GM21390 (cell line): ENCODE data around the gene IAH1.
A peak's percentile ranks its signal among the peaks of the same experiment; 100 is the strongest.
"Not testable (repeated sequence)": the region's sequence is repeated elsewhere in the genome, so short reads cannot be mapped to it uniquely, and the experiment has no call there.

Experiments used
- ATAC-seq: cut with Tn5 transposase; IDR thresholded peaks from one replicate; pipeline ENCODE4 v1.9.1; 2021; ENCODE audit not compliant: unreplicated experiment

The IAH1 gene

DNA sequence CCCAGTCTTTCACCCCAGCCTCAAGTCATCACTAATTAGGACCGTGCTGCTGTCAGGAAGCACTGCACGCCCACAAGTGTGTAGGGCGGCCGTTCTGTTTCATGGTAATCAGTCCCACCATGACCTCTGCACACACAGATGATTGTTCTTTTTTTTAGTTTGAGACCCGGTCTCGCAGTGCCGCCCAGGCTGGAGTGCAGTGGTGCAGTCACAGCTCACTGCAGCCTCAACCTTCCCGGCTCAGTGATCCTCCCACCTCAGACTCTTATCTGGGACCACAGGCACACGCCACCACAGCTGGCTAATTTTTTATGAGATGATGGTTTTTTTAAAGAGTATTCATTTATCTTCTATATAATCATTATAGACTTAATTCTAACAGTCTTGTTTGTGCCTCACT, 1.8 kb upstream of the IAH1 start:
- ATAC-seq = no peak

DNA sequence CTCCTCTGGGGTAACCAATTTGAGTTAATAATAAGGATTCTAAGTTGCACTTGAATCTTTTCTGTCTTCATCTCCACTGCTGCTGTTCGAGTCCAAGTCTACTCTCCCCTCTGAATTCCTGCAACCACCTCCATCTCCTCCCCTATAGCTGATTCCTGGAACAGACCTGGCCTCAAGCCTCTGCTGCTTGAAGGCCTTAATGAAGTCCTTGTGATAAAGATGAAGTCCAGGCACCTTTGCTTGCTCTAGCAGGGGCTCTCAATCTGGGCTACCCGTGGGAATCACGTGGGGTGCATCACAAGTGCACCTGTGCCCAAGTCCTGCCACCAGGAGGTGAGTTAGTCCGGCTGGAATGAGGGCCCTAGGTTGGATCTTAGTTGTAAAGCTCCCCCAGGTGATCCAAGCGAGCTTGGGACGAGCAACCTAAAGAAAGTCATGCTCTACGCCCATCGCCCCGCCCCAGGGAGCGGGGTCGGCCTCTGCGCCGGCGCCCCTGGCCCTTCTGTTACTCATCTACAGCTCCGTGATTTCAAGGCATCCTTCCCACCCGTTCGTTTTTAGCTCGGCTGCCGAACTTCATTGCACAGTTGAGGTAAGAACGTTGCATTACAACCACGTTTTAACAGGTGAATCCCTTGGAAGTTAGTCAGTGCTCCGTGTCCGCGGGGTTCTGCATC, 905 bp upstream of the IAH1 start:
- ATAC-seq = peak; percentile 6

DNA sequence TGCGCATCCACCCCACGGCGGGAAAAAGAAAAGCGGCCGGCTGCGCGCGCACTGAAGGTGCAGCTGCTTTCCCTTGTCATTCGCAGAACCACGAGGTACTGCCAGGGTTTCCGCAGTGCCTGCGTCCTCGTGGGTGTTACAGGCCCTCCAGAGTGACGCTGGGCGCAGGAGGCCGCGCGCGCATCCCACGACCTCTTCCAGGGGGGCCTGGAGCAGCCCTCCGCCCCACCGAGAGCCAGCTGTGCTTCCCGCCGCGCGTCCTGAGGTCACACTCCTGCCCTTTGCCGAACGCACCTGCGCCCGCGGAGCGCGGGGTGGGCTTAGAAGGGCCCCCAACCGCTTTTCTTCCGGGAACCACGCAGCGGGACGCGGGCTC, 378 bp upstream of the IAH1 start:
- peak; percentile 20 for ATAC-seq

DNA sequence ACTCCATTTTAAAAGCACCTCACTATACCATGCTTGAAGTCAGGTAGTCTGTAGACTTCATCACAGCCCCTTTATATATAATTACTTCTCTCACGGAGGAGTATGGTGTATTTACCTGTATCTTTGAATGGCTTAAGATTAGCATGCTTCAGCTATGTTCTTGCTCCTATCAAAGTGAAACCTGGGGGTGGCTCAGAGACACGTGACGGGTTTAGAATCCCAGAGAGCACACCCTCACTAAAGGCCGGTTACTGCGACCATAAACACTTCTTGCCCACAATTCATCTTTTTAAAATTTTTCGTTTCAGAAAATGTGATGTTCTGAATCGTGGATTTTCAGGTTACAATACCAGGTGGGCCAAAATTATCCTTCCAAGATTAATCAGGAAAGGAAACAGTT, 3.6 kb downstream of the IAH1 start:
- ATAC-seq = no peak

DNA sequence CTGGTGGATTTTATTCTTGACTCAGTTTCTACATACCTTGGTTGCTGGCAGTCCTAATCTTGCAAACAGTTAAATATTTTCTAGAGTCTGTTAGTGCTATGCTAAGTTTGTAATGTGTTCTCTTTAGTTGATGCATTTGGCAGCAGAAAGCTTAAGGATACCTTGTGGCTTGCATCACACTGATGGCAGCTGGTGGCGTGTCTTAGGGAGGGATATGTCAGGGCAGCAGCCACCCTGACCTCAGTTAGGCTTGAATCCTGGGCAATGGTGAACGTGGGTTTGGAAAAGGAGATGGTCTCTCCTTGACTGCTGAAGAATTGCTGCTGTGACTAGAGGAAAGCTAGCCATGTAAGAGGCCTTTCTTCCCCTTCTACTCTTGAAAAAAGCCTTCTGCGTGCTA, 4.2 kb downstream of the IAH1 start:
- no peak for ATAC-seq

DNA sequence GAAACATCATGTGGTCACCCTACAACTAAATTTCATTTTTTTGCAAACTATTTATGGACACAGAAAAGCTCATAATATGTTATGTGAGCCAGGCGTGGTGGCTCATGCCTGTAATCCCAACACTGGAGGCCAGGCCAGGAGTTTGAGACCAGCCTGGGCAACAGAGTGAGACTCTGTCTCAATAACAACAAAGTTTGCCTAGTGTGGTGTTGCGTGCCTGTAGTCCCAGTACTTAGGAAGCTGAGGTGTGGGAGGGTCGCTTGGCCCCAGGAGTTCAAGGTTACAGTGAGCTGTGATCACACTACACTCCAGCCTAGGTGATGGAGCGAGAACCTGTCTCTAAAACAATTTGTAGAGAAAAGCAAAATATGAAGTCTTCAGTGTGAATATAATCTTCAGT, 5.8 kb downstream of the IAH1 start:
- ATAC-seq = no peak

DNA sequence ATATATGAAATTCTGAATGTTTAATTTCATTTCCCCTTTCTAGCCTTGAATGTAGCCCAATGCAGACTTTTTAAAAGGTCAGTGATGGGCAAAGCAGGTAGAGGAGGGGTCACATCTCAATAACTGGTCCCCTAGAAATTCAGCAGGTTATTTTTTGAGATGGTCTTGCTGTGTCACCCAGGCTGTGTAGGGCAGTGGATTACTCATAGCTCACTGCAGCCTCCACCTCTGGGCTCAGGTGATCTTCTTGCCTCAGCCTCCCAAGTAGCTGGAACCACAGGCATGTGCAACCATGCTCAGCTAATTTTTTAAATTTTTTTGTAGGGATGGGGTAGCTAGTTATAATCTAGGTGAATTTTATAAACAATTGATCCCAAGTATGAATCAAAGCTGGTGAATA, 8.8 kb downstream of the IAH1 start:
- no peak for ATAC-seq

DNA sequence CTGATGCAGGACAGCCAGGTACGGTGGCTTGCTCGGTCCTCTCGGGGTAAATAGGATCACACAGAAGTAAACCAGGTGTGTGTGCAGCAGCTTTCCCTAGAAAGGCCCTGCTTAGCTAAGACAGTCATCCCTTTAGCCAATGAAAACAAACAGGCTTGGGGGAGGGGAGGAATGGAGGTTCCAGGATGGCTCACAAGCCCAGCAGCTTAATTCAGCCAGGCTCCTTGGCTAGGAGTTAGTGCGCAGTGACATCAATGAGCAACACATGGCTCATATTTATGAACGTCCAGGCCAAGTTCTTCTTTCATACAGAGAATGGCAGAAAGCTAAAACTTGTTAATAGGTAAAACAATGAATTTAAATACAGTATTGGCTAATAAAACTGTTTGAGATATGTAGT, 10.2 kb downstream of the IAH1 start:
- ATAC-seq = no peak

DNA sequence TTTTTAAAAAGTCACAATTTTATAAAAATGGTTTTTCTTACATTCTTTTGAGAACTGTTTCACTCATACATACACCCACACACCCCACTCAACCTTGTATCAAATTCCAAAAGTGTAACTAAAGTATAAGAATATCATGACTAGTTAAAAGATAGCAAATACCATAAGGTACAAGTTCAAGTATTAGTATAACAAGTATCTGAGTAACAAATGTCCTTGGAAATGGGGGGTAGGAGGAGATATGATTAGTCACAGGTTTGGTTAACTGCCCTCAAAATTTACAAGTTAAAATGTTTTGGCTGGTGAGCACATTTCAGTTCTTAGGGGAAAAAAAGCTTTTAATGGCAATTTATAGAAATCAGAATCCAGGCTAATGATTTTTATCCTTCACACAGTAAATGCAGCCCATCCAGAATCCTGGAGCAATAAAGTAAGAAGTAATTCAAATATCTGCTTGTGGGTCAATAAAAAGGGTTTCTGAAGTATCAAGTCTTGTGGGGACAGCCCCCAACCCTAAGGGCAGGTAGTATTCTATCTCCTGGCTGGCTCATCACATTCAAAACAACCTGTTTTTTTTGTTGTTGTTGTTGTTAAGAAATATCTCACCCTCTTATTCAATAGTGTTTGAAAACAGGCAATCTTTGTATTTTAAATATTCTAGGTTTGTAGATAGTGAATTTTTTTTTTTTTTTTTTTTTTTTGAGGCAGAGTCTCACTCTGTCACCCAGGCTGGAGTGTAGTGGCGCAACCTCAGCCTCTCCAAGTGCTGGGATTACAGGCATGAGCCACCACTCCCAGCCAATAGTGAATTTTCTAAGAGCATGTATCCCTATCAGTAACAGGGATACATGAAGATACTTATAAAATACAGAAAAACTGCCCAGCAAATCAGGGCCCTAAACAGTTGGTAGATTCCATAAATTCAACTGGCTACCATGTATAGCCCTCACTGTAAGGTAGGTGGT, 14.5 kb downstream of the IAH1 start:
- no peak for ATAC-seq

DNA sequence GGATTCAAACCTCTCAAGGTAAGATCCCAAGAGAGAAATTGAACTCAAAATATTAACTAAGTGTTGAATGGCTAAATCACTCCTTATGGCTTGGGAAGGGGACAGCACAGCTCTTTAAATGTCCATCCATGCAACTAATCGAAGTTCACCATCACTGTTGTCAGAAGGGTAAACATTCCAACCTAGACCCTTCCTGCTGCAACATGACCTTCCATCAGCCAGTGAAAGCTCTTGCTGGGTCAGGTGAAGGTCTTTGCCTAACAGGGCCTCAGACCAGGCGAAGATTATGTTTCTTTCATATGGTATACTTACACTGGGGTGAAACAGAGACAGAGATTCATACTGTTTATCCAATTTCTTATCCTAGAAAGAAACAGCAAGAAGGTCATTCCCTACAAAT, 16.4 kb downstream of the IAH1 start:
- ATAC-seq = no peak

DNA sequence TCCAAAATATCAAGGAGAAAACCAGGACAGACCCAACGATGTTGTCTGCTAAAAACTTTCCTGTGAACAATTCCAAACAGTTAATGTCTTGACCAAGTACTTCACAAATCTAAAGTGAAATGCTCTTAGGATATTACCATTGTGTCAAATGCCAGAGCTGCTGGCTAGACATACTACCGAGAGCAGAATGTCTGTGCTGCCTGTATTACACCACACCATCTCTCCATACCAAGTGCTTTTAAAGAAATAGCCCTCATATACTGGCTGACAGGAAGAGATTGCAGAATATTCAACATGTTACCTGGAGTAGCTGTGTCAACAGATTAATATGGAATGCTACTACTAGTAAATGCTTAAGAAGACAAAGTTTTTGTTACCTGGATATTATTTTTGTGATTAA, 18.6 kb downstream of the IAH1 start:
- ATAC-seq = no peak

DNA sequence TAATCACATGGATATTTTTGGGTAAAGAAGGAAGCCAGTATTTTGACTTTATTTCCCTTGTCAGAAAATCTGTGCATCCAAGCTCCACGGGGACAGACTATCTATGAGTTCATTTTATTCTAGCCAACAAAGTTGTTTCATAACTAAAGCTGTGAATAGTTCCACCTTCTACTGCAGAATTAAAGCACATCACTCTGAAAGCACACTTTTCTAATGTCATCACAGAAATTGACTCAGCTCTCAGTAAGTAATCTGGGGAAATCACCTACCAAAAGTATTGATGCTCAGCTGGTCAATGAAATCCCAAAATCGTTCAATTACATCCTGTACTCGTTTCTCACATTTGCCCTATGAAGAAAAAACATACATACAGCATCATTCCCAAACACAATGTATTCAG, 19.1 kb downstream of the IAH1 start:
- ATAC-seq = no peak

DNA sequence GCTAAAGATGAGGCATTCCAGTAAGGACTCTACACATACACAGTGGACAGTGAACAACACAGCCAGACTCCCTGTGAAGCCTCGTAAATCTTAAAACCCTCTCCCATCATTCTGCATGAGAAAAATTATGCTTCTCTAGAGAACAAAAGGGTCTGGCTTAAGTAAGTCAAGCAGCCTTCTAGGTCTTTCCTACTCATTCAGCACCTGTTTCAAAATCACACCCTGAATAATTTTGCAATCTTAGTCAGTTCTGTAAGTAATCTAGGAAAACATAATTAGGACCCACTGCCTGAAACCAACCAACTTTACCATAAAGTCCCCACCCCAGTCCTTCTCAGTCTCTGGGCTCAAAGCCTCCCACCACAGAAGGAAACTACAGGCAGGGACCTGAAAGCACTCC, 19.7 kb downstream of the IAH1 start:
- ATAC-seq = no peak

DNA sequence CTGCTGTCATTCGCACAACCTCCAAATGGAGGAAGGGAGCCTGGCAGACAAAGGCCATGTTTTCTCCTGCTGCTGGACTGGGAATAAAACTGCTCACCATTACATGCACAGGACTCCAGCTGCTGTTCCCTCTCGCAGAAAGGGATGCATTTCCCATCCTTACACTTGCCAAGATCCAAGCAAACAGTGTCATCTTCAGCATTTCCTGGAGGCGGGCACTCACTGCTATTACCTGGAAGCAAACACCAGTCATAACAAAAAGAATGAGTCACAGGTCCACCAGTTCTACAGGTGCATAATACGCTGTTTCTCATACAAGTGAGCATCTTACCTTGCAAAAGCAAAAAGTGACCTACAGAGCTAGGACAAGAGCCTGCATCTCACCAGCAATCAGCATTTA, 22.7 kb downstream of the IAH1 start:
- no peak for ATAC-seq

DNA sequence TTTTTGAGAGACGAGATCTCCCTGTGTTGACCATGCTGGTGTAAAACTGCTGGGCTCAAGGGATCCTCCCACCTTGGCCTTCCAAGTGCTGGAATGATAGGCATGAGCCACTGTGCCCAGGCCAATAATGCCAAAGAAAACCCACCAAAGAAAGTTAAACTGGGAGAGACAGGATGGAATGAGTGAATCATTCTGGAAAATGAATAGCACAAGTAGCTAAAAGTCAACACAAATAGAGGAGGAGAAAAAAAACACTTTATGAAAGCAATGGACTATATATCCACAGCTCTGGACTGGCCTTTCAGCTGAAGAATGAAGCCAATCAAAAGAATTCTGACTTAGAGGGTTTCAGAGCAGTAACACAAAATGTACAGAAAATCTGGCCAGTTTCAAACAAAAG, 23.9 kb downstream of the IAH1 start:
- ATAC-seq = no peak

DNA sequence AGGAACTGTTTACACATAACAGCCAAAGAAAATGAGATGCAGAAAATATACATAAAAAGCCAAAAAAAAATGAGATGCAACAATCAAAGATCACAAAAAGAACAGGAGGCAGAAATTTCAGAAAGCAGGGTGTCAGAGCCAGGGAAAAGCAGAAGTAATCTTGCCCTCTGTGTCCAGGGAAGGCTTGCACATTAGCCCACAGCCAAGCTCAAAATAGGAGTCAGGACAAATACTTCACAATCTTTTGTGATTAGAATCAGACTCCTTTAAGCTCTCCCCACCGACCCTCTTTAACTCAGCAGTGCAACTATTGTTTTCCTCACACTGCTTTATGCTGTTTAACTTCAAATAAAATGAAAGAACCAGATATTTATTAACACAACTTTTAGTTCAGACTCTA, 34.6 kb downstream of the IAH1 start:
- ATAC-seq = no peak

DNA sequence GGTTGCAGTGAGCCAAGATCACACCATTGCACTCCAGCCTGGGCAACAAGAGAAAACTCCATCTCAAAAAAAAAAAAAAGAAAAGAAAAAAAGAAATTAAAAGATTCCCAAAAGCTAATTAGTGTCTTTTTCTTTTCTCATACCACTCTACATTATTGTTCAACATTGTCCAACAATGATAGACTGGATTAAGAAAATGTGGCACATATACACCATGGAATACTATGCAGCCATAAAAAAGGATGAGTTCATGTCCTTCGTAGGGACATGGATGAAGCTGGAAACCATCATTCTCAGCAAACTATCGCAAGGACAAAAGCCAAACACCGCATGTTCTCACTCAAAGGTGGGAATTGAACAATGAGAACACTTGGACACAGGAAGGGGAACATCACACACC, 39.6 kb downstream of the IAH1 start:
- ATAC-seq = not testable (repeated sequence)

DNA sequence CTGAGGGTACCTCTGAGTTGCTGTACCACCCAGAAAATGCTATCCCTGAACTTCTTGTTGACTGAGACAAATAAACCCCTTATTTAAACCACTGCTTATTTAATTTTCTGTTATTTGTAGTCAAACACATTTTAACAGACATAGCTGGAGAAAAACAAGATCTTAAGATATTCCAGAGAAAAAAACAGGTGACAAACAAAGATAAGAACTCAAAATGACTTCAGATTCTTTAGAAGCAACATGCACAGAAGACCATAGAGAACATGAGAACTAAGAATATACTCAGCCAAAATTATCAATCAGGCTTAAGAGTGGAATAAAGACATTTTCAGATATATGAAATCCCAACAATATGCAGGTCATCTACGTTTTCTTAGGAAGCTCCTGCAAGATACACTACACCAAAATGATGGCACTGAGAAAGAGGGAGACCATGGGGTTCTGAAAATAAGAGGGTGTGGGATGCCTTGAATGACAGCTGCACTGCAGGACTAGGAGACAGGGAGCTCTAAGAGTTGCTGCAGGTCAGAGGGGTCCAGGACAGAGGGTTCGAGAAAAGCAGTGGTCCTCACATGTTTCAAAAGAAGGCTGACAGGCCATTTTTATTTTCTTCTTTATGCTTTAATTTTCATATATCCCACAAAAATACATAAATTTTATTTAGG, 42.9 kb downstream of the IAH1 start:
- ATAC-seq = no peak

DNA sequence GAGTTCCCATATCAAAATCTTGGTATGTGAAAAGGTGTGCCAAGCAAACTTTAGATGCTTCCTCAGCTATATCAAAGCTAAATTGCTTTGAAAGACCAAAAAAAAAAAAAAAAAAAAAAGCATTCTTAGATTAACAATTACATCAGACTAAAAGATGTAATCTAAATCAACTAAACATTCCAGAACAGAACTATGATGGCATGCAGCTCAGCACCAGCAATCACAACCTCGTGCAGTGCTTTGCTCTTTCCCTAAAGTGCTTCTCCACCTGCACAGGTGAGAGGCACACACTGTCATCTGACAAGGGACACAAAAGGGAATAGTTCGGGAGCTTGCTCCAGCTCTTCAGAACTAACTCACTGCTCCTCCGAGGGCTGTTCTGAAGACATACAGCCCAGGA, 43.8 kb downstream of the IAH1 start:
- no peak for ATAC-seq

DNA sequence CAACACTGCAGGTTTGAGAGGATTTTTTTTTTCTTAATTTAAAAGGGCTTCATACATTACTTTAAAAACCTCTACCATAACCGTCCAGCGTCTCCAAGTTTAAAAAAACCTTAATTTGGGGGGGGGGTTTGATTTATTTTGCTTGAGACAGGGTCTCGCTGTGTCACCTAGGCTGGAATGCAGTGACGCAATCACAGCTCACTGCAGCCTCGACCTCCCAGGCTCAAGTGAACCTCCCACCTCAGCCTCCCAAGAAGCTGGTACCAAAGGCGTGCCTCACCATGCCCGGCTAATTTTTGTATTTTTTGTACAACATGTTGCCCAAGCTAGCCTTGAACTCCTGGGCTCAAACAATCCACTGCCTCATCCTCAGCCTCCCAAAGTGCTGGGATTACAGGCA, 44.4 kb downstream of the IAH1 start:
- no peak for ATAC-seq

DNA sequence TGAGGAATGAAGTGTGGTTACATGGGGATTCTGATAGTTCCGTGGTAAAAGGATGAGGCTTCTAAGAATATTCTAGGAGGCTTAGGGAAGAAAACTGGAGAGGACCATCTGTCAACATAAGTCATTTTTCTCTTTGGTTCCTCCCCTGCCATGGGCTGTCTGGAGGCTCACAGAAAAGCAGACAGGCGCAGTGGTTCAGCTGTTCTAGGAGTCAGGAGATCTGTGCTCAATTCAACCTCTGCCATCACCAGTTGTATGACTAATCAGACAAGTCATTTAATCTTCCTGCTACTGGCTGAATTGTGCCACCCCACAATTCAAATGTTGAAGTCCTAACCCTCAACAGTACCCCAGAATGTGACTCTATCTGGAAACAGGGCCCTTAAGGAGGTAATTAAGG, 44.9 kb downstream of the IAH1 start:
- no peak for ATAC-seq

DNA sequence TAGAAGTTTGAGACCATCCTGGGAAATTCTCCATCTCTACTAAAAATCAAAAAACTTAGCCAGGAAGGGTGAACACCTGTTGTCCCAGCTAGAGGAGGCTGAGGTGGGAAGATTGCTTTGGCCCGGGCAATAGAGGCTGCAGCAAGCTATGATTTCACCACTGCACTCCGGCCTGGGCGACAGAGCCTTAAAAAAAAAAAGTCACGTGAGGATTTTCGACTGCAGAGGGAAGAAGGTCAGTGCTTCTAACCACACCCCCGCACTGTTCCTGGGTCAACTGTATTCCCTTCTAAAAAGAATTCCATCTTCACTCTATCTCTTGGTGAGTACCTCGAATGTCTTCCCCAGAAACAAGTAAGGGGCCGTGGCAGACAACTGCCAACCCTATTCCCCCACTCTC, 49.9 kb downstream of the IAH1 start:
- no peak for ATAC-seq
